ENCODE results near the gene OGFOD2. TPM values are rescaled to one million over a fixed set of nuclear protein-coding genes. Genes with fewer than 3 reads are reported as not detected.

Gene OGFOD2
- total RNA-seq, 1 experiment from 2014 or later: 21.6 TPM

DNA sequence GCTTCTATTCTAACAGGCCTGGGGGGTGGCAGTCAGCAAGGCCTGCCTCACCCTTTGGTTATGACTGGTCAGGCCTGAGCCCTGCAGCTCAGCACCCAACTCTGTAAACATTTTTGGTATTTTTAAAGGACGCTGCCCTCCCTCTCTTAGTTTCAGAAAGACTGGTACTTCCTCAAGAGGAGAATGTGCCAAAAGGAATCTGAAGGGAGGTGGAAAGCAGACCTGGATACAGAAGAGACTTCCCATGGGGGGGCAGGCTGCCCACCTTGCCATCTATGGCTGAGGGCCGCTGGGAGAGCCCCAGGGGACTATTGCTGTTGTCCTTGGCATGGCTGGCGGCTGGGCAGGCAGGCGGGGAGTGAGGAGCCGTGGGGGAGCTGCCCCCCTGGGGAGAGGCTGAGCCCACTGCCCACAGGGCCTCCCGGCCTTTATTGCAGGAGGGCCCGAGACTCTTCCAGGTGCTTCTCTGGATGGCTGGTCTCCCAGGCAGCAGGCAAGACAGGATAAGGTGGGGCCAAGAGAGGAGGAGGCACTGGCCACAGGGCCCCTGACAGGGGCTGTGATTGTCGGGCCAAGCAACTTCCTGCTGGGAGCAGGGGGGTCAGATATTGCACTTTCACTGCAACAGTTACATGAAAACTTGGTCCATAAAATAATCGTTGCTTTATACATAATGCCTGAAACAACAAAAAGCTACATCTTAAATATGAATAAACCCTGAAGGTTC, 8.9 kb downstream of the OGFOD2 start:
- no peaks in the 10 kb centered on the region for H3K9me3 ChIP-seq
- Mint-ChIP-seq H3K9me3 (ENCODE audit: unreplicated experiment) (no peaks in the 10 kb centered on the region), H3K27me3 (ENCODE audit: insufficient read depth, unreplicated experiment) (no peaks in the 10 kb centered on the region), H3K36me3 (ENCODE audit: insufficient read depth, unreplicated experiment) (peaks cover 39% of the 10 kb centered on the region), H3K4me1 (ENCODE audit: low read depth, unreplicated experiment) (peaks cover 6% of the 10 kb centered on the region), H3K4me3 (ENCODE audit: unreplicated experiment) (no peak overlapping the region), H3K27ac (ENCODE audit: unreplicated experiment) (no peak overlapping the region)
- no peak for DNase-seq
- no TSS peak for BruUV-seq (replicated peaks)
- H3K27me3 ChIP-seq (replicated peaks; ENCODE audit: control insufficient read depth, insufficient read depth, low read length): no peaks in the 10 kb centered on the region
- POLR2A ChIA-PET: no interaction called here
- no peaks in the 10 kb centered on the region for H3K36me3 ChIP-seq (ENCODE audit: control insufficient read depth, insufficient read depth, low read length)
- CTCF ChIA-PET: no interaction called here
- H3K4me3 ChIP-seq (ENCODE audit: low read depth, low read length): no peak overlapping the region
- peaks cover 6% of the 10 kb centered on the region; the same call in 1 of the 2 replicates for H3K4me1 ChIP-seq
- intact Hi-C loops (cut with micrococcal nuclease; ENCODE audit: unreplicated experiment): loop anchor here (10.0 kb wide), 1 partner anchor 161 kb away; no protein-coding TSS in a partner anchor
- no peak for TF ChIP-seq CTCF (IDR thresholded peaks at IDR 0.05; ENCODE audit: insufficient read depth in 1 of 2, low read depth in 1 of 2, low read length in 1 of 2, severe bottlenecking in 1 of 2, unreplicated experiment in 1 of 2)

GRCh38 chr12:122984612-122985337, 9.7 kb downstream of the OGFOD2 start:
- no peaks in the 10 kb centered on the region for H3K27me3 Mint-ChIP-seq (ENCODE audit: insufficient read depth, unreplicated experiment)
- no TSS peak for BruUV-seq (replicated peaks)
- DNase-seq: no peak
- no peak overlapping the region for H3K27ac Mint-ChIP-seq (ENCODE audit: unreplicated experiment)
- peaks cover 6% of the 10 kb centered on the region for H3K4me1 Mint-ChIP-seq (ENCODE audit: low read depth, unreplicated experiment)
- Histone ChIP-seq H3K4me1 (peaks cover 6% of the 10 kb centered on the region; the same call in 1 of the 2 replicates), H3K9me3 (no peaks in the 10 kb centered on the region), H3K4me3 (ENCODE audit: low read depth, low read length) (no peak overlapping the region), H3K36me3 (ENCODE audit: control insufficient read depth, insufficient read depth, low read length) (no peaks in the 10 kb centered on the region), H3K27me3 (replicated peaks; ENCODE audit: control insufficient read depth, insufficient read depth, low read length) (no peaks in the 10 kb centered on the region)
- H3K4me3 Mint-ChIP-seq (ENCODE audit: unreplicated experiment): no peak overlapping the region
- CTCF ChIA-PET: no interaction called here
- POLR2A ChIA-PET: no interaction called here
- intact Hi-C loops (cut with micrococcal nuclease; ENCODE audit: unreplicated experiment): loop anchor here (10.0 kb wide), 1 partner anchor 160 kb away; no protein-coding TSS in a partner anchor
- peaks cover 31% of the 10 kb centered on the region for H3K36me3 Mint-ChIP-seq (ENCODE audit: insufficient read depth, unreplicated experiment)
- TF ChIP-seq CTCF (IDR thresholded peaks at IDR 0.05; ENCODE audit: insufficient read depth in 1 of 2, low read depth in 1 of 2, low read length in 1 of 2, severe bottlenecking in 1 of 2, unreplicated experiment in 1 of 2): no peak
- no peaks in the 10 kb centered on the region for H3K9me3 Mint-ChIP-seq (ENCODE audit: unreplicated experiment)

DNA sequence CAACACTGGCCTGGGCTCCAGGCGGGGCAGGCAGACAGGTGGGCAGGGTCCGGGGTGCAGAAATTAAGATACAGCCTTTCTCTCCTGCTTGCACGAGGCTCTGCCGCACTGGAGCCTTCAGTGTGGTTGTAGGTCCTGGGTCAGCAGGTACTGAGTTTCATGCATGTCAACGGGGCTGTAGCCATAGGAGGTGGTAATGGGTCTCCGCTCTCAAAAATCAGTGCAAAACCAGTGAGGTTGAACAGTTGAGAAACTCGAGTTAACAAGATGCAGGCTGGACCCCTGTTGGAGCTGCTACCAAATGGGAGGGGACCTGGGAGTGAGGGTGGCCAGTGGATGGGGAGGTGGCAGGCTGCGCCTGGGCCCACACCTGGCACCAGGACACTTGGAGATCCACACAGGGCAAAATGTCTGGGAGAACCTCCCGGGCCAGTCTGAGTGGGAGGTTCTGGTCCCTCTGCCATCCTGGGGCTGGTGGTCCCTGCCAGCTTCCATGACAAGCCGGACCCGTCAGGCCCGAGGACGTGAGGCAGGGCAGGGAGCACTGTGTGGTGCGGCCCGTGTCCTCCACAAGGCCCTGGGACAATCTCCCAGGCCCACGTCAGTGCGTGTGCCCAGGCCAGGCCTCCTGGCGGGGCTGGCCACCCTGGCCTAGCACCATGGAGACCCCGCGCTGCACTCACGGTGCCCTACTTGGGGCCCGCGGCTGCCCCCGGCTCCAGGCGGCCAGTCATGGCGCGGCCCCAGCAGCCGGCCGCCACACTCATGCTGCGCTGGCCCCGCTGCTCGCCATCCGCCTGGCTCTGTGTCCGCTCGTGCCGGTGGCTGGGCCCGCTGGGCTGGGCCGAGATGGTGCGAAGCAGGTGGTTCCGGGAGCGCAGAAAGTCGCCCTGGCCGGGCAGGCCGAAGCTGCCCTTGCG, 10.6 kb downstream of the OGFOD2 start:
- Mint-ChIP-seq H3K27me3 (ENCODE audit: insufficient read depth, unreplicated experiment) (no peaks in the 10 kb centered on the region), H3K4me3 (ENCODE audit: unreplicated experiment) (no peak overlapping the region), H3K36me3 (ENCODE audit: insufficient read depth, unreplicated experiment) (peaks cover 23% of the 10 kb centered on the region), H3K9me3 (ENCODE audit: unreplicated experiment) (no peaks in the 10 kb centered on the region), H3K4me1 (ENCODE audit: low read depth, unreplicated experiment) (peaks cover 6% of the 10 kb centered on the region), H3K27ac (ENCODE audit: unreplicated experiment) (no peak overlapping the region)
- no TSS peak for BruUV-seq (replicated peaks)
- H3K4me1 ChIP-seq: peaks cover 6% of the 10 kb centered on the region; the same call in 1 of the 2 replicates
- no peak for DNase-seq
- CTCF ChIA-PET: no interaction called here
- H3K36me3 ChIP-seq (ENCODE audit: control insufficient read depth, insufficient read depth, low read length): no peaks in the 10 kb centered on the region
- H3K4me3 ChIP-seq (ENCODE audit: low read depth, low read length): no peak overlapping the region
- TF ChIP-seq CTCF (IDR thresholded peaks at IDR 0.05; ENCODE audit: insufficient read depth in 1 of 2, low read depth in 1 of 2, low read length in 1 of 2, severe bottlenecking in 1 of 2, unreplicated experiment in 1 of 2): no peak
- no peaks in the 10 kb centered on the region for H3K27me3 ChIP-seq (replicated peaks; ENCODE audit: control insufficient read depth, insufficient read depth, low read length)
- POLR2A ChIA-PET: no interaction called here
- H3K9me3 ChIP-seq: no peaks in the 10 kb centered on the region
- intact Hi-C loops (cut with micrococcal nuclease; ENCODE audit: unreplicated experiment): loop anchor here (10.0 kb wide), 1 partner anchor 159 kb away; no protein-coding TSS in a partner anchor

Data from Caco-2 (cell line).